ENCODE results near the gene PRKX.

DNA sequence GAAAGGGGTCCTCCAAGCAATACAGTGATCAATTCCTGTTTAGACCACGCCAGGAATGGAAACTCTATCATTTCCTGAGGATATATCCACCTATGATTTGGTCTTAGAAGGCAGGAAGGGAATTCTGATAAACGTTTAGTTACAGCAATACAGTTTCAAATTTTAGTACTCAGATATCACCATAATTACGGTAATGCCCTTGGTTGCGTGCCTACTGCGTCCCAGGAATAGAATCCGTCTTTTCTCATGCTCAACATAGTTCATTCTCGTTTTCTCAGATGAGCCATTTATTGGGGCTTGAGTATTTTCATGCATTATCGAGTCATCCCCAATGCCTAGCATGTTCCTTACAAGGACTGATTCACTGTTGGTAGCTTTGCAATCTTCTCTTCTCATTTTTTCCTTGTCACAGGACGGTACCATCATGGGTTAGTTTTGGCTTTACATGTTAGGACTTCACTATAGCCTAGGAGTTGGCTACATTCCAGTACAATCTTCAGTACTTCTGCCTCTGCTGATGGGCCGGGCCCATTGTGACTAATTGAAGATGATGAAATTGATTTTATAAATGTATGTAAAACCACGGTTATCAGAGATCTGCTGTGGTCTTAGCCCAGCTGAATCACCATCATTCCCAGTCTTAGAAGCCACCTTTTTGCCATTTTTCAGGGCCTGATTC is 4.4 kb upstream of the PRKX start:
- TF ChIP-seq CTCF (IDR thresholded peaks at IDR 0.05): no peak
- no peak for TF ChIP-seq POLR2A (IDR thresholded peaks at IDR 0.05)

Data from vagina (tissue), 2 donors.